Upper lobe of left lung (tissue), 4 donors: Measurements from ENCODE around the gene B9D2.

Experiments
- EP300 ChIP-seq, 4 donors: sonication (generic); formaldehyde crosslinking; IDR thresholded peaks; one replicate each; pipeline ENCODE4 v1.5.1; 2017; ENCODE audit warnings: antibody characterized with exemption in 4 of 4, control low read depth in 2 of 4
- TF ChIP-seq, protein P1 (sequence below), 6 experiments: fragments of 450-650 bp in 4 of 6; fragments of 200-600 bp in 2 of 6; sonication (generic) in 2 of 6; IDR thresholded peaks; one replicate each; pipeline ENCODE4 v1.5.1; 2016 to 2019; ENCODE audit warnings: antibody characterized with exemption in 6 of 6

DNA sequence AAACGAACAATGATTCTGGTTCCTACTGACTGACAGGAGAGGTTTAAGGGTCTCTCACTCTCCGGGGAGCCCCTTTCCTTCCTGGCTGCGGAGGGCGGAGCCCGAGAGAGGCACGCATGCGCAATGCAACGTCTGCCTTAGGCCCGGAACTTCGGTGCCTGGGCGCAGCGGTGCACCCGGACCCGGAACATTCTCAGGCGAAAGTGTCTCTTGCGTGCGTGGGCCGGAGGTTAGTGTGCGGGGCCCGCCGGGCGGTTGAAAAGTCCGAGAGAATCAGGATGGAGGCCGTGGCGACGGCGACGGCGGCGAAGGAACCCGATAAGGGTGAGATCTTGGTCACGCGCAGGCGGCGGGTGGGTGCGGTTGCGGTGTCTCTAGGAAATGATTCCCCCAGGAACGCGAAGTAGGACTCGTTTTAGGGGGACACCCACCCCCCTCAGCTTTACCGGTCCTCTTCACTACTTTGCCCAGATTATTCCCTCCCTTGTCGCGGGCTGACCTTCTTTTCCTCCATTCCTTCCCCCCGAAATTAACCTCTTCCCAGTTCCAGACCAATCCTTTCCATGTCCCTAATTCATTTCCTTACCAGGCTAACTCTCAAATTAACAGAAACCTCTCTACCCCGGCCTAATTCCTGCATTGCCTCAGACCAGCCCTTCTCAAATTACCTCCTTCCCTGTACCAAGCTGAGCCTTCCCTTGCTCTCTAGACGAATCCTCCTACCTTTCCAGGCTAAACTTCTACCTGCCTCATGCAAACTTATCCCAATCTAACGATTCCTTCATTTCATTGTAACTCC is 53.7 kb downstream of the B9D2 start, which contains the start of gene CCDC97:
- TF ChIP-seq, protein P1, sequence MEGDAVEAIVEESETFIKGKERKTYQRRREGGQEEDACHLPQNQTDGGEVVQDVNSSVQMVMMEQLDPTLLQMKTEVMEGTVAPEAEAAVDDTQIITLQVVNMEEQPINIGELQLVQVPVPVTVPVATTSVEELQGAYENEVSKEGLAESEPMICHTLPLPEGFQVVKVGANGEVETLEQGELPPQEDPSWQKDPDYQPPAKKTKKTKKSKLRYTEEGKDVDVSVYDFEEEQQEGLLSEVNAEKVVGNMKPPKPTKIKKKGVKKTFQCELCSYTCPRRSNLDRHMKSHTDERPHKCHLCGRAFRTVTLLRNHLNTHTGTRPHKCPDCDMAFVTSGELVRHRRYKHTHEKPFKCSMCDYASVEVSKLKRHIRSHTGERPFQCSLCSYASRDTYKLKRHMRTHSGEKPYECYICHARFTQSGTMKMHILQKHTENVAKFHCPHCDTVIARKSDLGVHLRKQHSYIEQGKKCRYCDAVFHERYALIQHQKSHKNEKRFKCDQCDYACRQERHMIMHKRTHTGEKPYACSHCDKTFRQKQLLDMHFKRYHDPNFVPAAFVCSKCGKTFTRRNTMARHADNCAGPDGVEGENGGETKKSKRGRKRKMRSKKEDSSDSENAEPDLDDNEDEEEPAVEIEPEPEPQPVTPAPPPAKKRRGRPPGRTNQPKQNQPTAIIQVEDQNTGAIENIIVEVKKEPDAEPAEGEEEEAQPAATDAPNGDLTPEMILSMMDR (IDR thresholded peaks at IDR 0.05) = peak in 3 of 6 experiments; percentile 10 to 35 (median 19)
- TF ChIP-seq EP300 (IDR thresholded peaks at IDR 0.05) = peak in 1 of 4 donors; percentile 53
